ENCODE measurements around the gene GTF3C4. TPM values are rescaled to one million over a fixed set of nuclear protein-coding genes. Genes with fewer than 3 reads are reported as not detected.
A peak's percentile ranks its signal among the peaks of the same experiment; 100 is the strongest.

Gene GTF3C4
- total and polyA plus RNA-seq, 2 of the 13 experiments (the other 11 are each of a cell fraction or from before 2014, with no cell fraction given), result 2.6 to 12.9 TPM

- TF ChIP-seq, protein P1, sequence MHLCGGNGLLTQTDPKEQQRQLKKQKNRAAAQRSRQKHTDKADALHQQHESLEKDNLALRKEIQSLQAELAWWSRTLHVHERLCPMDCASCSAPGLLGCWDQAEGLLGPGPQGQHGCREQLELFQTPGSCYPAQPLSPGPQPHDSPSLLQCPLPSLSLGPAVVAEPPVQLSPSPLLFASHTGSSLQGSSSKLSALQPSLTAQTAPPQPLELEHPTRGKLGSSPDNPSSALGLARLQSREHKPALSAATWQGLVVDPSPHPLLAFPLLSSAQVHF (CRISPR knock-in tag; IDR thresholded peaks at IDR 0.05), result peak; percentile 90
- TF ChIP-seq WIZ (CRISPR knock-in tag; IDR thresholded peaks at IDR 0.05), result peak; percentile 83; the same call in 1 of the 2 replicates
- TF ChIP-seq ELF1 (CRISPR knock-in tag; IDR thresholded peaks at IDR 0.05), result peak; percentile 91
- TF ChIP-seq ATF7 (IDR thresholded peaks at IDR 0.05), result no peak
- peak; percentile 41; the same call in 1 of the 2 replicates for TF ChIP-seq ATF7 (CRISPR knock-in tag; IDR thresholded peaks at IDR 0.05)
- peak; percentile 66; the same call in 1 of the 2 replicates for TF ChIP-seq RFXAP (CRISPR knock-in tag; IDR thresholded peaks at IDR 0.05; ENCODE audit: borderline replicate concordance)
- TF ChIP-seq RAD21 (CRISPR knock-in tag; IDR thresholded peaks at IDR 0.05), result no peak; the same call in 1 of the 2 replicates
- TF ChIP-seq AKNA (CRISPR knock-in tag; IDR thresholded peaks at IDR 0.05; ENCODE audit: borderline replicate concordance), result 0 out of 2 replicates have a peak, but pooled peaks have one; percentile 0
- peak; percentile 87 for TF ChIP-seq ARHGAP35 (CRISPR knock-in tag; IDR thresholded peaks at IDR 0.05; ENCODE audit: borderline replicate concordance)
- no peak for TF ChIP-seq ZNF143 (CRISPR knock-in tag; IDR thresholded peaks at IDR 0.05)
- no peak for TF ChIP-seq SIN3B (IDR thresholded peaks at IDR 0.05; ENCODE audit: low read length)
- TF ChIP-seq ZNF782 (CRISPR knock-in tag; IDR thresholded peaks at IDR 0.05; ENCODE audit: borderline replicate concordance), result peak; percentile 85; the same call in 1 of the 2 replicates
- peak; percentile 77; the same call in 1 of the 2 replicates for TF ChIP-seq ZNF562 (CRISPR knock-in tag; IDR thresholded peaks at IDR 0.05; ENCODE audit: borderline replicate concordance)
- TF ChIP-seq FOXC1 (CRISPR knock-in tag; IDR thresholded peaks at IDR 0.05; ENCODE audit: borderline replicate concordance), result peak; percentile 79; the same call in 1 of the 2 replicates
- no peak for TF ChIP-seq NONO (IDR thresholded peaks at IDR 0.05)
- TF ChIP-seq NONO (CRISPR knock-in tag; conservative IDR thresholded peaks at IDR 0.05), result peak; percentile 74
- peak; percentile 87; the same call in 1 of the 2 replicates for TF ChIP-seq ZNF160 (CRISPR knock-in tag; IDR thresholded peaks at IDR 0.05)
- no peak for TF ChIP-seq XRCC5 (optimal IDR thresholded peaks at IDR 0.05; ENCODE audit: low read length)
- TF ChIP-seq, protein P2, sequence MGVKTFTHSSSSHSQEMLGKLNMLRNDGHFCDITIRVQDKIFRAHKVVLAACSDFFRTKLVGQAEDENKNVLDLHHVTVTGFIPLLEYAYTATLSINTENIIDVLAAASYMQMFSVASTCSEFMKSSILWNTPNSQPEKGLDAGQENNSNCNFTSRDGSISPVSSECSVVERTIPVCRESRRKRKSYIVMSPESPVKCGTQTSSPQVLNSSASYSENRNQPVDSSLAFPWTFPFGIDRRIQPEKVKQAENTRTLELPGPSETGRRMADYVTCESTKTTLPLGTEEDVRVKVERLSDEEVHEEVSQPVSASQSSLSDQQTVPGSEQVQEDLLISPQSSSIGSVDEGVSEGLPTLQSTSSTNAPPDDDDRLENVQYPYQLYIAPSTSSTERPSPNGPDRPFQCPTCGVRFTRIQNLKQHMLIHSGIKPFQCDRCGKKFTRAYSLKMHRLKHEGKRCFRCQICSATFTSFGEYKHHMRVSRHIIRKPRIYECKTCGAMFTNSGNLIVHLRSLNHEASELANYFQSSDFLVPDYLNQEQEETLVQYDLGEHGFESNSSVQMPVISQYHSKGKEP (CRISPR knock-in tag; IDR thresholded peaks at IDR 0.05), result 0 out of 2 replicates have a peak, but pooled peaks have one; percentile 52
- TF ChIP-seq, protein P3, sequence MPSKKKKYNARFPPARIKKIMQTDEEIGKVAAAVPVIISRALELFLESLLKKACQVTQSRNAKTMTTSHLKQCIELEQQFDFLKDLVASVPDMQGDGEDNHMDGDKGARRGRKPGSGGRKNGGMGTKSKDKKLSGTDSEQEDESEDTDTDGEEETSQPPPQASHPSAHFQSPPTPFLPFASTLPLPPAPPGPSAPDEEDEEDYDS (CRISPR knock-in tag; IDR thresholded peaks at IDR 0.05), result peak; percentile 46
- TF ChIP-seq HNRNPH1 (optimal IDR thresholded peaks at IDR 0.05; ENCODE audit: low read depth, low read length), result no peak
- peak; percentile 73; the same call in 1 of the 2 replicates for TF ChIP-seq TSC22D2 (CRISPR knock-in tag; IDR thresholded peaks at IDR 0.05; ENCODE audit: borderline replicate concordance)
- peak; percentile 82; the same call in 1 of the 2 replicates for TF ChIP-seq MTA1 (CRISPR knock-in tag; IDR thresholded peaks at IDR 0.05; ENCODE audit: borderline replicate concordance)
These were observed 387 bp upstream of the GTF3C4 start, which contains the start of gene DDX31 (continued) for GRCh38 chr9:132669698-132670456.
